Transverse colon (tissue), 4 donors: ENCODE data around the gene CRELD2.

Experiments used
- EP300 ChIP-seq: sonication (generic); formaldehyde crosslinking; IDR thresholded peaks from one replicate; pipeline ENCODE4 v1.6.1; 2017; ENCODE audit warnings: antibody characterized with exemption, low read depth
- POLR2A ChIP-seq: fragments of 450-650 bp; IDR thresholded peaks from one replicate; pipeline ENCODE4 v1.6.1; 2016; ENCODE audit warnings: antibody characterized with exemption, mild to moderate bottlenecking, moderate library complexity
- POLR2AphosphoS5 ChIP-seq, 3 donors: sonication (generic); formaldehyde crosslinking; IDR thresholded peaks; one replicate each; pipeline ENCODE4 v1.6.1; 2016; ENCODE audit warnings: antibody characterized with exemption in 3 of 3
- TF ChIP-seq, protein P1 (sequence below), 5 experiments: fragments of 200-600 bp in 3 of 5; fragments of 450-650 bp in 2 of 5; sonication (generic) in 3 of 5; IDR thresholded peaks; 1 replicate in 2 of 5; 2 replicates in 3 of 5; pipeline ENCODE4 v1.5.1; 2016 to 2017; ENCODE audit warnings: antibody characterized with exemption in 5 of 5, inconsistent platforms in 3 of 5, mild to moderate bottlenecking in 2 of 5, moderate library complexity in 1 of 5

DNA sequence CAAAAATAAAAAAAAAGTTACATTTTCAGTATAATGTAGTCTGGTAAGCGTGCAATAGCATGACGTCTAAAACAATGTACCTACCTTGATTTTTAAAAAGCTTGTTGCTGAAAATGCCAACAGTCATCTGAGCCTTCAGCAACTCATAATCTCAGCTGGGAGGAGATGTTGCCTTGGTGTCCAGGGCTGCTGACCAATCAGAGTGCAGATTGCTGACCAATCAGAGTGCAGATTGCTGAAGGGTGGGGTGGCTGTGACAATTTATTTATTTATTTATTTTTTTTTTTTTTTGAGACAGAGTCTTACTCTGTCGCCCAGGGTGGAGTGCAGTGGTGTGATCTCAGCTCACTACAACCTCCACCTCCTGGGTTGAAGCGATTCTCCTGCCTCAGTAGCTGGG is 47.0 kb upstream of the CRELD2 start:
- TF ChIP-seq, protein P1, sequence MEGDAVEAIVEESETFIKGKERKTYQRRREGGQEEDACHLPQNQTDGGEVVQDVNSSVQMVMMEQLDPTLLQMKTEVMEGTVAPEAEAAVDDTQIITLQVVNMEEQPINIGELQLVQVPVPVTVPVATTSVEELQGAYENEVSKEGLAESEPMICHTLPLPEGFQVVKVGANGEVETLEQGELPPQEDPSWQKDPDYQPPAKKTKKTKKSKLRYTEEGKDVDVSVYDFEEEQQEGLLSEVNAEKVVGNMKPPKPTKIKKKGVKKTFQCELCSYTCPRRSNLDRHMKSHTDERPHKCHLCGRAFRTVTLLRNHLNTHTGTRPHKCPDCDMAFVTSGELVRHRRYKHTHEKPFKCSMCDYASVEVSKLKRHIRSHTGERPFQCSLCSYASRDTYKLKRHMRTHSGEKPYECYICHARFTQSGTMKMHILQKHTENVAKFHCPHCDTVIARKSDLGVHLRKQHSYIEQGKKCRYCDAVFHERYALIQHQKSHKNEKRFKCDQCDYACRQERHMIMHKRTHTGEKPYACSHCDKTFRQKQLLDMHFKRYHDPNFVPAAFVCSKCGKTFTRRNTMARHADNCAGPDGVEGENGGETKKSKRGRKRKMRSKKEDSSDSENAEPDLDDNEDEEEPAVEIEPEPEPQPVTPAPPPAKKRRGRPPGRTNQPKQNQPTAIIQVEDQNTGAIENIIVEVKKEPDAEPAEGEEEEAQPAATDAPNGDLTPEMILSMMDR (IDR thresholded peaks at IDR 0.05): no peak
- no peak for TF ChIP-seq EP300
- TF ChIP-seq POLR2AphosphoS5 (IDR thresholded peaks at IDR 0.05): no peak
- TF ChIP-seq POLR2A: no peak
